GM19463 (cell line): ENCODE measurements around the gene NACA2.
"Not testable (repeated sequence)": the region's sequence is repeated elsewhere in the genome, so short reads cannot be mapped to it uniquely, and the experiment has no call there.

Experiments used
- ATAC-seq: cut with Tn5 transposase; IDR thresholded peaks from one replicate; pipeline ENCODE4 v1.9.1; 2021; ENCODE audit warnings: mild to moderate bottlenecking, moderate library complexity; ENCODE audit not compliant: unreplicated experiment

Gene NACA2

DNA sequence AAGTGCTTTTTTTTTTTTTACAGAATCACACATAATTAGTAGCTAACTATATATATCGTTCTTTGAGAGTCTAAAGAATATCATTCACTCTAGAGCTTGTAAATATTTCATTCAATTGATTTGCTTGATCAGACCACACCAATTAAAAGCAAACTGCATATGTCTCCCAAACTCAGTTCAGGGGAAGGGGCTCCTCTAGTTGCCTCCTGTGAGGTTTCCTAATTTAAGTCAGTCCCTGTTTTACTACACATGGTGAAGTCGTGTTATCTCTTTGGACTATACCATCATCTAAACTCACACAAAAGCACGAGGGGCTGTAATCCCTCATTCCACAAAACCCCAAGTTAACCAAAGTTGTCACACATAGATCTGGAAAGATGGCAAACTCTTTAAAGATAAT is 11.7 kb downstream of the NACA2 start:
- no peak for ATAC-seq

DNA sequence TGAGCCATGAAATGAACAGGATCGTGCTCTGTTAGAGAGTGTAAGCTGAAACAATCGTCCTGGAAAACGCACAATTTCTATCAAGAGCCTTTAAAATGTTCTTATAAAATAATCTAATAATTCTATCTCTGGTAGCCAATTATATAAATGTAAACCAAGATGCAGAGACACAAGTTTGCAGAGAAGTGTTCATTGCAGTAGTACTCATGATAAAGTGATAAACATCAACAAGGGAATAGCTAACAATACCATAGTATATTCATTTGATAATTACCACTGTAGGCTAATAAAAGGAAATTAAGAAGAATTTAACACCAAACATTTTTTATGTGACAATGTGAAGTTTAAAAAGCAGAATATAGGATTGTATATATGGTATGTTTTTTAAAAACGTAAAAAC is 12.4 kb downstream of the NACA2 start:
- no peak for ATAC-seq

DNA sequence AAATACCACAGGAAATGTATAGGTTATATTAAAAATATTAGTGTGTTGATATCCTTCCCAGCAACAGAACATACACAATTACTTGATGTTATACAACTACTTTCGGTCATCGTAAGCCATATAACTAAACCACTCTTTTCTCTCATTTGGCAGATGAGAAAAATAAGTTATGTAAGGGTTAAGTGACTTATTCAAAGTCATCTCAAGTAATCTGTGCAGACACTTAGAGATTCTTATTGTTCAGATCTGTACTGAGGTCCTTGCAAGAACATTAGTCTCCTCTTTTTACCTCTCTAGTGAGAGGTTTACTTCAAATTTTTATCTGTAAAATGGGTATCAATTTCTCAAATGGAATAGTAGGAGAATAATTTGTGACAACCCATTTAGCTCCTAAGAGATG is 15.0 kb downstream of the NACA2 start:
- no peak for ATAC-seq

DNA sequence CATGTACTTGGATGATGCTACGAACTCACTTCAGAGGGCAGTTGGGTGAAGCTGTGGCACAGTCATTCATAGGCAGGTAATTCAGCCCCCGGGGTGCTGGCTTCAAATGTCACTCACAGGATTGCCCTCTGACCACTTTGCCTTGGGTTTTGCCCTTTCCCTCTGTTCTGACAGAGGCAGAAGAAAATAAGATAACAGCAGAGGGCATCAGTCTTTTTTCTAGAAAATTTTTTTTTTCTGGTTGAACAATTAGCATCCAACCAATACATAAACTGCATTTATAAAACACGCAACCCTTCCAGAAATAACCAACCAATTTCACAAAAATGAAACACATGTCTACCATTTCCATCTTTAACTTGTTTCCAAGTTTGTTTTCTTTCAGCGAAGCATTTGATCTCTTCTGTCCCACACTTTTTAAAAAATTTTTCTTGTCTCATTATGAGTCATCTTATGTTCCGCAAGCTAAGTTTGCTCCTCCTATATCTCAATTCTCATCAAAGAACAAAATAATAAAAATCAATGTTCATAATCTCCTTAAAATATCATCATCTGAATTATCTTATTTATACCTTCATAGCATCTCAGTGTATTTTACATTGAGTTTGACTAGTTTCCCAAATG is 15.6 kb downstream of the NACA2 start:
- ATAC-seq = no peak

DNA sequence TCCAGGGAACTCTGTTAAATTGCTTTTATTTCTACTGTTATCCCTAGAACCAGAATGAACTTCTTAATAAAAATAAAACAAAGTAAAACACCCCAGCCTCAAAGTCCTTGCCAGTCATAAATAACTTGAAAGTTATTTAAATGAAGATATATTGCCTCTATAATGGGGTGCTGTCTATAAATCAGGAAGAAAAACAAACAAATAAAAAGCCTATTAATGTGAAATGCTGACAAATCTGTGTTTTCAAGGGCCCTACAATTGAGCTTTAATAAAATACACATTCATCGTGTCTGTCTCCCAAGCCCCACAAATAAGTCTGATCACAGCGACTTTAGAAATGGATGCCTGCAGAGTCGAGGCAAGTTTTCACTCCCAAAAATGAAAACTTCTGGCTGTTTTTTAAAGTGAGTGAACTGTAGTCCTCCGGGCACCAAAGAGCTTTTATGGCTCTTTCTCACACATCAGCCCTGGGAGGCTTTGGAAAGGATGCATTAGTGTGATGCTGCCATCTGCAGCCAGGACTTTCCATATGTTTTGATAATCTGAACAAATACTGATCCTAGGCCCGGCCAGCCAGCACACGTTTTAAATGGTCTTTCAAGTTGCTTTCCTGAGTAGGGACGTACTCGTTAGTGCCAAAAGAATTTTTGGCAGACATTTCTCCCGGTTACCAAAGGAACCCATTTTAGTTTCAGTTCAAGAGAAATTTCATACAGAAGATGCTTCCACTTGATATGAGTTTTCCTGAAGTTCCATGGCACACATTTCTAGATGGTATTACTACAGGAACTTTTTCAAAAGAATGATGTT is 16.3 kb downstream of the NACA2 start:
- no peak for ATAC-seq

DNA sequence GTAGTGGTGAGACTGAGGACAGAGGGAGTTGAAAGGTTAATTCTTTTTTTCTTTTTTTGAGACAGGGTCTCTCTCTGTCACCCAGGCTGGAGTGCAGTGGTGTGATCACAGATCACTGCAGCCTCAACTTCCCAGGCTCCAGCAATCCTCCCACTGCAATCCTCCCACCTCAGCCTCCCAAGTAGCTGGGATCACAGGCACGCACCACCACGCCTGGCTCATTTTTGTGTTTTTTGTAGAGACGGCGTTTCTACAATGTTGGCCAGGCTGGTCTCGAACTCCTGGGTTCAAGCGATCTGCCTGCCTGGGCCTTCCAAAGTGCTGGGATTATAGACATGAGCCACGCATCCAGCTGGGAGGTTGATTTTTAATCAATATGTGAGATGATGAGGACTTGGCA is 18.5 kb downstream of the NACA2 start:
- ATAC-seq = not testable (repeated sequence)

DNA sequence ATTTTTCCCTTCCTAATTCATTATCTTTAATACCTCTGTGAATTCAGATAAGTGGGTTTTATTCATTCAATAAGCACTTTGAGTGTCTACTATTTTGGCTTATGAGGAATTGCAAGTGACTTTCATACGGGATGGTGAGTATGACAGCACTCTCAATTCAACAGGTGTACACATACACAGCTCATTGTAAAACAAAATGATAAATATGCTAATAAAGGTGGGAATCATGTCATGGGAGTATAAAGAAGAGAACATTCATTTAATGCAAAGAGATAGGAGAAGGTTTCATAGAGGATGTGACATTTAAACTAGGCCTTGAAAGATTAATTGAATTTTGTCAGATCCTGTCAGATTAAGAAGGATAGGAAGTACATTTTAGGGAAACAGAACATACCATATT is 19.4 kb downstream of the NACA2 start:
- ATAC-seq = no peak

DNA sequence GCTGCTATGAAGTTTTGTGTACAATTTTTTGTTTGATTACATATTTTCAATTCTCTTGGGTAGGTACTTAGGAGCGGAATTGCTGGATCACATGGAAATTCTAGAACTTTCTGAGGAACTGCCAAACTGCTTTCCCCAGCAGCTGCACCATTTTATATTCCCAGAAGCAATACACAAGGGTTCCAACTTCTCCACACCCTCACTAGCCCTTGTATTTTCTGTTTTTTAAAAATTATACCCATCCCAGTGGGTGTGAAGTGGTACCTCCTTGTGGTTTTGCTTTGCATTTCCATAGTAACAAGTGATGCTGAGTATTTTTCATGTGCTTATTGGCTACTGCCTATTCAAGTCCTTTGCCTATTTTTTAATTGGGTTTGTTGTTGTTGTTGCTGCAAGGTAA is 20.9 kb downstream of the NACA2 start:
- no peak for ATAC-seq

DNA sequence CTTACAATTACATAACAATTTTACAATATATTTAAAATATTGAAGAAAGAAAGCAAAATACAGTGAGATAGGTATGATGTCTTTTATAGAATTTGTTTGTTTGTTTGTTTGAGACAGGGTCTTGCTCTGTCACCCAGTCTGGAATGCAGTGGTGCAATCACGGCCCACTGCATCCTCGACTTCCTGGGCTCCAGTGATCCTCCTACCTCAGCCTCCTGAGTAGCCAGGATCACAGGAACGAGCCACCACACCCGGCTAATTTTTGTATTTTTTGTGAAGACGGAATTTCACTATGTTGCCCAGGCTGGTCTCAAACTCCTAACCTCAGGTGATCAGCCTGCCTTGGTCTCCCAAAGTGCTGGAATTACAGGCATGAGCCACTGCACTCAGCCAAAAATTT is 21.5 kb downstream of the NACA2 start:
- not testable (repeated sequence) for ATAC-seq

DNA sequence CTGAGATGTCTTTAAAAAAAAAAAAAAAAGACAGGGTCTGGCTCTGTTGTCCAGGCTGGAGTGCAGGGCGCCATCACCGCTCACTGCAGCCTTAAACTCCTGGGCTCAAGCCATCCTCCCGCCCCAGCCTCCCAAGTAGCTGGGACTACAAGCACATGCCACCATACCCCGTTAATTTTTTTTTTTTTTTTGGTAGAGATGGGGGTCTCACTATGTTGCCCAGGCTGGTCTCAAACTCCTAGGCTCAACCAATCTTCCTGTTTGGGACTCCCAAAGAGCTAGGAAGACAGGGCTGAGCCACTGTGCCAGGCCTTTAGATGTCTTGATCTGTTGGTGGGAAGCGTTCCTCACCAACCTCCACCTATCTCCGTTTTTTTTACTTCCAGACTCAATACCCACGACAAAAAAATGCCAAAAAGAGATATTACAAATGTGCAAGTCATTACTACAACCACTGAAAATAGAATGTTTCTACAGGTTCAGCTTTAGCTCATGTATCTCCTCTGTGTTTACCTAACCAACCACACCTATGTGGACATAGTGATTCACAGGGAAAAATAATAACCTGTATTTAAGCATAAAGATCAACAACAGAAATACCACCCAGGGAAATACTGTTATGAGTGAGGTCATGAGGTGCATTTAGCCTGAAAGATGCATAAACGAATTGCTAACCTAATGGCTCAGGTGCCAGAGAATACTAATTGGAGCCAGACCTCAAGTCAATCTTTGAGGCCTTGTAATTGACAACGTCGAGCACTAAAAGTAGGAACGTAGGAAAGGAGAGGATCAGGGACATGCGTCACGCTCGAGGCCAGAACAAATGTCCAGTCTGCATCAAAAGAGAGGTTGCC is 22.6 kb downstream of the NACA2 start:
- ATAC-seq = no peak

DNA sequence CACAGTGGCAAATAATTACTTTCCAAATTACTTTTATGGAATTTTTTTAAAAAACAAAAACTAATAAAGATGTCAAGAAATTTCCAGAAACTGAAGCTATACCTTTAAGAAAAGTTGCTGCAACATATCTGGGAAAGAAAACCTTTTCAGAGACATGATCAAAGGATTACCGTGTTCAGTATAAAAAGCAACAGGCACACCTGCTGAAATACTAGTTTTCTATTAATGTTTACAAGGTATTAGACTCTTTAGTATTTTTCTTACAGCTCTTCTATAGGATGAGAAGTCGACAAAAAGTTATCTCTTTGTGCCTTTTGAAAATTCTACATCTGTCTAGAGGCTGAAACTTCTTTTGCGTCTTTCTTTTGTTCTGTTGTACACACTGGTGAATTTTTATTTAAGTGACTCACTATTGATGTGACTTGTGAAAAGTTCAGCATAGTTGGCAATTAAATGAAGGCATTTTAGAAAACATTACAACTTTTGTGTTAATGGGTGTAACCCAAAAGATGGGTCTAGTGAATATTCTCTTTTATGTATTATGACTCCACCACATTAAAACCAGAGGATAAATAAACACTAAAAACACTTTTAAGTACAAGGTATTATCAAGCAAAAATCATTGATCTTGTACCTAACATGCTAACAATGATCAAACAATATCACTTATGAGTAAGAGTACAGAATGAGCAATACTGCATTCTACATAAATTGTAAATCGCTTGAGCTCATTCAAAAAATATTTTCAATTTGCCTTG is 23.8 kb downstream of the NACA2 start:
- ATAC-seq = no peak

DNA sequence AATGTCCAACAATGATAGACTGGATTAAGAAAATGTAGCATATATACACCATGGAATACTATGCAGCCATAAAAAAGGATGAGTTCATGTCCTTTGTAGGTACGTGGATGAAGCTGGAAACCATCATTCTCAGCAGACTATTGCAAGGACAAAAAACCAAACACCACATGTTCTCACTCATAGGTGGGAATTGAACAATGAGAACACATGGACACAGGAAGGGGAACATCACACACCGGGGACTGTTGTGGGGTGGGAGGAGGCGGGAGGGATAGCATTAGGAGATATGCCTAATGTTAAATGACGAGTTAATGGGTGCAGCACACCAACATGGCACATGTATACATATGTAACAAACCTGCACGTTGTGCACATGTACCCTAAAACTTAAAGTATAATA is 24.6 kb downstream of the NACA2 start:
- not testable (repeated sequence) for ATAC-seq

DNA sequence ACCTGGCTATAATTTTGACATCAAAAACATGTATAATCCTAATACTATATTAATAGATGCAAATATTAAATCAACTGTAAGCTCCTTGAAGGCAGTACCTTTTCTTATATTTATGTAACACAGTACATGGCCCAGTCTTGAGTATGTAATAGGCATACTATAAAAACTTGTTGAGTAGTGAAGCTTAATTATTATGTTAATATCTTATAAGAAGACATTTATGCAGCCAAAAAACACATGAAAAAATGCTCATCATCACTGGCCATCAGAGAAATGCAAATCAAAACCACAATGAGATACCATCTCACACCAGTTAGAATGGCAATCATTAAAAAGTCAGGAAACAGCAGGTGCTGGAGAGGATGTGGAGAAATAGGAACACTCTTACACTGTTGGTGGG is 25.2 kb downstream of the NACA2 start:
- not testable (repeated sequence) for ATAC-seq

DNA sequence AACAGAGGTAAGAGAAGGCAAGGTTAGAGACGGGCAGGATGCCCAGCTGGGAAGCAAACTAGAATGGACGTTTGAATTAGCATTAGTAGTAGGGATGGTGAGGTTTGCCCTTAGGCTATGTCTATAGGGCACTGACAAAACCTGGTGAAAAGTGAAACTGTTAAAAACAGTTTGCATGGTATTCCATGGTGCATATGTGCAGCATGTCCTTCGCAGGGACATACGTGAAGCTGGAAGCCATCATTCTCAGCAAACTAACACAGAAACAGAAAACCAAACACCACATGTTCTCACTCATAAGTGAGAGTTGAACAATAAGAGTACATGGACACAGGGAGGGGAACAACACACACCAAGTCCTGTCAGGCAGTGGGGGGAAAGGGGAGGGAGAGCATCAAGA is 25.8 kb downstream of the NACA2 start:
- ATAC-seq = no peak

DNA sequence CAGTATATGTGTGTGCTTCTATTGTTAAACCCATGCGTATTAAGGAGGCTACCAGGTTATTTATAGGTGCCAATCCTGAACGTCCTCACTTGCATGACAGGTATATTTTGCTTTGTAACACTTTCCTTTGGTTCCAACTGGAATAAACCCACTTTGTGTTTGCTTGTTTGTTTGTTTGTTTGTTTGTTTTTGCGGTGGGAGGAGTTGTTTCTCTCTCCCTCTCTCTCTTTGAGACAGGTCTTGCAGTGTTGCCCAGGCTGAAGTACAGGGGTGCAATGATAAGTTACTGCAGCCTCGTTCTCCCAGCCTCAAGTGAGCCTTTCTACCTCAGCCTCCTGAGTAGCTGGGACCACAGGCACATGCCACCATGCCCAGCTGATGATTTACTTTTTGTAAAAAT is 28.7 kb downstream of the NACA2 start:
- ATAC-seq = no peak

DNA sequence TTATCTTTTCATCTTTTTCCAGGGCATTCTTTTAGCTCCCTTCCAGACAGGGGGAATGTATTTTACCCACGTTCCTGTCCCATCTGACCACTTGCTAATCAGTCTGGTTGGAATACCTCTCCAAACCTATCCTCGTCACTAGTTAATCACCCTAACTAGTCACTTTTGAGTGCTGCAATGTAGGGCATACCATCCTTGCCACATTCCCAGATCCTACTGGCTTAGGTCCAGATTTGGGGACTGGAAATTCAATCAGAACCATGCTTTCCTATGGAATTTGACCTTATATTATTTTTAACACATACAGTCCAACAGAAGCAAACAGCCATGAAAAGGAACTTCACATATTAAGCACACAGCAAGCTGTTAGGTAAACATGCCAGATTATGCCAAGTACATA is 29.7 kb downstream of the NACA2 start:
- ATAC-seq = no peak

DNA sequence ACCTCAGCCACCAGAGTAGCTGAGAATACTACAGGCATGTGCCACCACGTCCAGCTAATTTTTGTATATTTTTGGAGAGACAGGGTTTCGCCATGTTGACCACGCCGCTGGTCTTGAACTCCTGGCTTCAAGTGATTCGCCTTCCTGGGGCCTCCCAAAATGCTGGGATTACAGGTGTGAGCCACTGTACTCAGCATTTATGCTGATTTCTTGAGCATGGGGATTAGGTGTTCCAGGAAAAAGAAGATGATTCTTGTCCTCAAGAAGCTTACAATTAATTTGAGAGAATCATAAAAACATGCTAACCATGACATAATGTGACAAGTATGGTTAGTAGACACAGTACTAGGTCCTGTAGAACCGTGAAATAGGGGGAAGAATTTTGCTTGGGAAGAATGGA is 30.9 kb downstream of the NACA2 start:
- ATAC-seq = no peak

DNA sequence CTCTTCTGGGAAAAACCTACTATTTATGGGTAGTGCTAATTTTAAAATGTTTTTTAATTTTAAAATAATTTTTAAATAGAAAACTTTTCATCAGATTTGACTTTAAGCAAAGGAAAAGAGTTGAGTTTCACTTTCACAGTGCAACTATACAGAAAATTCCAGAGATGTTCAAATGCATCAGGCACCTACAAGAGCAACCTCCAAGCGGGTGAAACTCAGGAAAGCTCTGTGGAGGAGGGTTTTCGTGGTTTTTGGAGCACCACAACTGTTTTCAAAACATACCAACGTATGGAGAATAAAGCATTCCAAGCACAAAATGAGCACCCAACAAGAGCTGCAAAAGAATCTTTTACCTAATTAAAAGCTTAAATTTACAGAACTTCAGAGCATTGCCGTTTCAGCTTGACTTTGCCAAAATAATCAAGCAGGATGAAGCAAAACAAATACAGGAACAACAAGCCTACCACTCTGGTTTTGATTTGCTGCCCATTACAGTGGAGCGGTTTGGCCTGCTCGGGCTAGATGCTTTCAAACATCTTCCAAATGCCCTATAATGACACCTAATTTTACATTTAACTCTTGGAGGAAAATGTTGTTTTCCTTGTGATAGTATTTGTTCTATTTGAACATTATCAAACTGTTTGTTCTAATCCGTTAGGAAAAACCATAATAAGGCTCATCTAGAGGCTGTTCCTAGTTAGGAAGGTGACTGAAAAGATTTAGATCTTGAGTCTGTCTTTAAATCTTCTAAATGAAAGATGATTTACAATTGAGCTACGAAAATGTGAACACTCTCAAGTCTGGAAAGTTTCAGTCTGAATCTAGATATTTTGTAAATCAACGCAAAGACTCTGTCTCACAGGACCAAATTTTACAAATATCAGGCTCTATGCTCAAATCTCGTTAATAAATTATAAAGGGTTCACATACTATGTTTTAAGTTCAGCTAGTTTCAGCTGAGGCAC is 34.5 kb downstream of the NACA2 start:
- ATAC-seq = no peak

DNA sequence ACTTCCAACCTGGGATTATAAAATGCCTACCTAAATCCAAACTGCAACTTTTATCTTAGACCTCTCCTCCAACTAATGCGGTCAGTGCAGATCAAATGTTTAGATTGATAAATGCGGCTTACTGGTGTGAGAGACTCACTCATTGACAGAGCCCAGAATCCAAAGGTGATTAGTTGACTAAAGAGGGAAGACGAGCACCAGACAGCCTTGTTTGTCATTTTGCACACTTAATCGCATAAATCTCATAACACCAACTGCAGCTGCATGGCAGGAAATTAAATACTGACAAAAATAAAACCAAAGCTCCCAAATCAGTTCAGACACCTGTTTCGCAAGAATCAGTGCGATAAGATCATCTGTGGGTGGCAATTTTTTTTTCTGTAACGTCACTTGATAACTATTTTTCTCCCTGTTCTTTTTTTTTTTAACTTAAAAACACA is 35.9 kb downstream of the NACA2 start:
- ATAC-seq = no peak

DNA sequence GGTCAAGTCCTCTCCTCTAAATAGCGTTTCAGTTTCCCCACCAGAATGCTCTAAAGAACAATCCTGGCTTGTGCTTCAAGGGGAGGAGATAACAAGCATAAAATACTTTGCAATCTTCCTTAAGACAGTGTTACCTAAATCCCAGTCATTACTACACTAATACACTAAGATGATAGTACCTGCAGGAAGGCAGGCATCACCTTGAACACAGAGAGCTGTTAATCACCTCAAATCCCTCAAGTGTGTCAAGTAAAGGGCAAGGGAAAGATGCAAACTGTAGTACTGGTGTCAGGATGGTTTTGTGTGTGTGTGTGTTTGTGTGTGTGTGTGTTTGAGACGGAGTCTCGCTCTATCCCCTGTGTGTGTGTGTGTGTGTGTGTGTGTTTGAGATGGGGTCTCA is 36.8 kb downstream of the NACA2 start:
- ATAC-seq = no peak
